HEK293 (cell line): ENCODE data around the gene NLGN1.

Experiments used
- CTCF ChIP-seq: fragments of 450-650 bp; formaldehyde crosslinking; IDR thresholded peaks from 2 replicates; pipeline ENCODE4 v1.5.1; 2016; ENCODE audit warnings: missing biosample characterization, missing genetic modification characterization
- SETDB1 ChIP-seq: IDR thresholded peaks from one replicate; pipeline ENCODE4 v1.6.1; 2017; ENCODE audit warnings: mild to moderate bottlenecking, low read length, moderate library complexity, mixed read lengths; ENCODE audit not compliant: insufficient read length
- ZBTB8A ChIP-seq: fragments of 450-650 bp; formaldehyde crosslinking; IDR thresholded peaks from 2 replicates; pipeline ENCODE4 v1.5.1; 2016; ENCODE audit warnings: missing biosample characterization, missing genetic modification characterization
- ZNF350 ChIP-seq: fragments of 450-650 bp; formaldehyde crosslinking; IDR thresholded peaks from 2 replicates; pipeline ENCODE4 v1.5.0; 2017; ENCODE audit warnings: missing biosample characterization, mild to moderate bottlenecking, missing genetic modification characterization
- ZNF449 ChIP-seq: fragments of 450-650 bp; formaldehyde crosslinking; IDR thresholded peaks from 2 replicates; pipeline ENCODE4 v1.5.1; 2017; ENCODE audit warnings: missing biosample characterization, mild to moderate bottlenecking, missing genetic modification characterization, moderate library complexity
- ZNF548 ChIP-seq: fragments of 450-650 bp; formaldehyde crosslinking; IDR thresholded peaks from 2 replicates; pipeline ENCODE4 v1.5.1; 2016; ENCODE audit warnings: missing biosample characterization, missing genetic modification characterization
- ZNF660 ChIP-seq: fragments of 450-650 bp; IDR thresholded peaks from 2 replicates; pipeline ENCODE4 v1.5.1; 2018; ENCODE audit warnings: missing biosample characterization, mild to moderate bottlenecking, missing genetic modification characterization
- ZSCAN30 ChIP-seq: fragments of 450-650 bp; IDR thresholded peaks from 2 replicates; pipeline ENCODE4 v1.5.1; 2018; ENCODE audit warnings: missing biosample characterization, mild to moderate bottlenecking, missing genetic modification characterization, moderate library complexity

- TF ChIP-seq ZSCAN30 (tag by site-specific recombination): no peak
- no peak for TF ChIP-seq CTCF
- no peak for TF ChIP-seq SETDB1
- TF ChIP-seq ZNF449 (tag by site-specific recombination): no peak
- no peak for TF ChIP-seq ZNF548
- no peak for TF ChIP-seq ZBTB8A (tag by site-specific recombination)
- no peak for TF ChIP-seq ZNF660 (tag by site-specific recombination)
- TF ChIP-seq ZNF350: no peak
These were observed 449.0 kb downstream of the NLGN1 start for GRCh38 chr3:173846584-173846983.
